ENCODE data around the gene PFKFB3.

DNA sequence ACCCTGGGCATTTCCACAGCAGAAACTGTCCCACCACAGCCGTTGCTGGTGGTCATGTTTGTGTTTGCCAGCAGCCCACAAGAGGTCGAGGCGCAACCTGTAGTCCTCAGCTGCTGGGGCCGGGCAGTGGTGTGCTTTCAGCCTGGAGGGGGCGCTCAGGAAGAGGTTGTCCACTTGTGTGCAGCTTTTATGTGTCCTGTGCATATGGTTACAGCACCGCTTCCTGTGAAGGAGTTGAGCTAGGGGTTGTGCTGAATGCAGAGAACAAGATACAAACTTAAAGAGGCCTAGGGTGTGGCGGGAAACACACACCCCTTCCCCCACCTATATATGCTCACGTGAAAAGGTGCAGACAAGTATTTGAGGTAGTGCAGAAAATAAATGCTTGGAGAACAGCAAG, 29.5 kb upstream of the PFKFB3 start:
- TF ChIP-seq CTCF (IDR thresholded peaks at IDR 0.05; ENCODE audit: insufficient read depth, low read length, poor library complexity, severe bottlenecking) (no peak), EZH2phosphoT487 (conservative IDR thresholded peaks at IDR 0.05; ENCODE audit: low read length) (no peak)

Measured in SU-DHL-6 (cell line).